Activated effector memory CD4-positive, alpha-beta T cell treated with anti-CD3 and anti-CD28 coated beads, Interleukin-2, amount 50 U/mL, for 16 hours (primary cell): ENCODE data around the gene GCK.

ENCODE experiments used
- DNase-seq: peaks from one replicate; pipeline ENCODE4 v3.0.0-alpha.2; 2020

Gene GCK

GRCh38 chr7:44102846-44103565, 86.2 kb downstream of the GCK start:
- DNase-seq: no peak

GRCh38 chr7:44101966-44102845, 87.0 kb downstream of the GCK start:
- DNase-seq: no peak

DNA sequence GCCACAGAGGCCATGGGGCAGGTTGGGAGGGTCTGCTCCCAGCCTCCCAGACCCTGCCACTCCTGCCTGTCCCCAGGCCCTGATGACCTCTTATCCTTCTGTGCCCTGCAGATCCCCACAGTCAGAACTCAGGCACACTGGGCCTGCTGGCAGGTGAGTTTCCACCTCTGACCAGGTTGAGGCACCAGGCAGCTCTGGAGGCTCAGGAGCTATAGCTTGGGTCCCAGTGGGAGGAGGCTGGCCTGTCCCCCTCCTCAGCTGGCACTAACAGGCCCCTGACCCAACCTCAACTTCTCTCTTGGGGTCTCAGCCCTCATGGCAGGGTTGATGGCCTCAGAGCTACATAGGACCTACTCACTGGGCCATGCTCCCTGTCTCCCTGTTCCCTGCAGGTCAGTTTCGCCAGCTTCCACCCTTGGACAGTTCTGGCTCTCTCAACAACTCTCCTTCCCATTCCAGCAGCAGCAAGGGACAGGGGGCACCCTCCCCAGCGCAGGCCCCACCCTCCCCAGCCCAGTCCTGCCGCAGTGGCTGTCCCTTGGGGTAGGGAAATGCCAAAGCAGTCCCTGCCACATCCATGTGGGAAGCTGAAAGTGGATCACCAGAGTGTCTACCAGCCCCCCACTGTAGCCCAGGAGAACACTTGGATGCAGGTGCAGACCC, 87.8 kb downstream of the GCK start:
- DNase-seq: no peak

- no peak for DNase-seq
Observed at GRCh38 chr7:44100458-44101302, 88.6 kb downstream of the GCK start.

DNA sequence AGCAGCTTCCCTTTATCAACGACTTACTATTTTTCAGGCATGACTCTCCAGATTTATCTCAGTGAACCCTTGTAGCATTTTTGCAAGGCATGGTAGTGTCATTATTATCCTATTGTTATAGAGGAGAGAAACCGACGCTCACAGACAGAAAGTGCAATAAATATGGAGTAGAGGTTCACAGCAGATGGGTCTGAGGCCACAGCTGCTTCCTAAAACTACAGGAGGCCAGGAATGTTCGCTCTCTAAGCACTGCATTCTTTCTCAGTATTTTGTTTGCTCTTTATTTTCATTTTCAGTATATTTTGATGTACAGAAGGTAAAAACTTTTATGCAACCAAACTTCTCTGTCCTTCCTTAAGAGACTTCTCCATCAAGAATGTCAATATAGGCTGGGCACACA, 89.6 kb downstream of the GCK start:
- no peak for DNase-seq

- DNase-seq: no peak
Observed at GRCh38 chr7:44098092-44099068, 90.9 kb downstream of the GCK start.

DNA sequence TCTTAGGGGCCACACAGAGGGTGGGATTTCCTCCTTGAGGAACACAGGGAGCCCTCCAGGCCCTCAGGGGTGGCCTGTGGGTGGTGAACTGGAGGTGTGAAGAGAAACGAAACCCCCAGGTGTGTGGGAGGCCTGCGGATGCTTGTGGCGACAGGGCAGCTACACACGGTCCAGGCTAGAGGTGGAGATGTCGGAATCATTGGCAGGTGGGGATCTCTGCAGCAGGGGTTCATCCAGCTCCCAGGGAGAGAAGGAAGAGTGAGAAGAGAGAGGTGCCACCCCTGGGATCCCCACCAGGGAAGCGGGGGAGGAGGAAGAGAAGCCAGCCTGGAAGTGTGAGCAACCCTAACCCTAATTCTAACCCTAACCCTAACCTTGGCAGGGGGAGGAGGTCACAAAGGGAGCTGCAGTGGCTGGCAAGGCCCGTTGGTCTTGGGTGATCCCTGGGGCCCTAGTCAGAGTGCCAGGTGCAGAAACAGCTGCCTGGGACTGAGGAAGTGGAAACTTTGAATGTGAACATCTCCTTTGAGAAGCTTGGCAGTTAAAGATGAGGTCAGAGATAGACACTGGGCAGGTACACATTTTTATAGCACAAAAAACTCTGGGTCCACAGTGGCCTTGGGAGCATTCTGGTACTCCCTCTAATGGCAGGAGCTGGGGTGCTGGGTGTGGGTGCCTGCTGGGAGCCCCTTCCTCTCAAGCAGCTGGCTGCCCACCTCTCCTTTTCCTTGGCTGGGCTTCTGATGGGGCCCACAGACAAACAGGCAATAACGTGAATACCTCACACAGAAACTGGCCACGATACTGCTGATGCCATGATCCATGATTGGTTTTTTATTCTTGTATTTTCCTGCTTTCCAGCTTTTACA, 91.9 kb downstream of the GCK start:
- DNase-seq: no peak

- no peak for DNase-seq
Observed at GRCh38 chr7:44096326-44096881, 92.8 kb downstream of the GCK start.

DNA sequence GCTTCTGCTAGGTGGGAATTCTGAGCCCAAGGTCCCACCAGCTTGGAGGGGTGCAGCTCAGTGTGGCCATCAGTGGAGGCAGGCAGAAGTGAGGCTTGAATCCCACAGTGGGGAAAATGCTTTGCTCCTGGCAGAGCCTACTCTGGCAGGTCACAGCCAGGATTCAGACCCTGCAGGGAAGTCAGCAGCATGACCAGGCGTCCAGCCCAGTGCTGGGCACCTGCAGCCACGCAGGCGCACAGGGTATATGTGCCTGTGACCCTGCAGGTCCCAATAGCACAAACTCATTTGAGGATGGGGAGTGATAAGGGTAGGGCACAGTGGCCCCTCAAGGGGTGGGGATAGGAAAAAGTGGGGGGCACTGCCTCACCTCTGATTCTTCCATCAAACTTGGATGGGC, 93.5 kb downstream of the GCK start:
- DNase-seq: no peak

GRCh38 chr7:44094883-44095592, 94.2 kb downstream of the GCK start:
- no peak for DNase-seq

- DNase-seq: no peak
Observed at GRCh38 chr7:44094365-44094764, 94.9 kb downstream of the GCK start.
